Osteocyte (in vitro differentiated cells): ENCODE results near the gene CD8B. TPM values are rescaled to one million over a fixed set of nuclear protein-coding genes. Genes with fewer than 3 reads are reported as not detected.

Experiments used
- DNase-seq: peaks from one replicate; pipeline ENCODE4 v3.0.0; 2021; ENCODE audit warnings: mixed read lengths; ENCODE audit not compliant: unreplicated experiment; ENCODE audit errors: extremely low spot score
- H3K27ac Mint-ChIP-seq: one replicate; pipeline ENCODE4 v1.8.0; 2021; ENCODE audit warnings: mild to moderate bottlenecking, mixed read lengths; ENCODE audit not compliant: unreplicated experiment
- H3K27me3 Mint-ChIP-seq: one replicate; pipeline ENCODE4 v1.8.0; 2021; ENCODE audit warnings: mixed read lengths; ENCODE audit not compliant: unreplicated experiment
- H3K36me3 Mint-ChIP-seq: one replicate; pipeline ENCODE4 v1.8.0; 2021; ENCODE audit warnings: mixed read lengths; ENCODE audit not compliant: unreplicated experiment
- H3K4me1 Mint-ChIP-seq: one replicate; pipeline ENCODE4 v1.8.0; 2021; ENCODE audit warnings: mixed read lengths; ENCODE audit not compliant: unreplicated experiment
- H3K4me3 Mint-ChIP-seq: one replicate; pipeline ENCODE4 v1.8.0; 2021; ENCODE audit warnings: mild to moderate bottlenecking, moderate library complexity, mixed read lengths; ENCODE audit not compliant: unreplicated experiment
- H3K9me3 Mint-ChIP-seq: one replicate; pipeline ENCODE4 v1.8.0; 2021; ENCODE audit warnings: mixed read lengths; ENCODE audit not compliant: unreplicated experiment
- CTCF ChIP-seq: fragments of 200-600 bp; sonication (generic); IDR thresholded peaks from 2 replicates; pipeline ENCODE4 v1.5.0; 2021; ENCODE audit warnings: antibody characterized with exemption, mild to moderate bottlenecking, moderate library complexity
- total RNA-seq: library from RNA; stranded (reverse); gene quantifications from 2 replicates; pipeline ENCODE4 v1.2.1, GENCODE V29; 2021

The CD8B gene
- total RNA-seq, 1 donor from 2014 or later = not detected

GRCh38 chr2:86818114-86818801 is 43.4 kb downstream of the CD8B start:
- H3K27me3 Mint-ChIP-seq = peaks cover 49% of the 10 kb centered on the region
- no peak overlapping the region for H3K27ac Mint-ChIP-seq
- DNase-seq = no peak
- no peaks in the 10 kb centered on the region for H3K4me1 Mint-ChIP-seq
- H3K4me3 Mint-ChIP-seq = no peak overlapping the region
- H3K36me3 Mint-ChIP-seq = no peaks in the 10 kb centered on the region
- H3K9me3 Mint-ChIP-seq = peaks cover 5% of the 10 kb centered on the region
- TF ChIP-seq CTCF = no peak

GRCh38 chr2:86815611-86816010 is 46.1 kb downstream of the CD8B start:
- no peaks in the 10 kb centered on the region for H3K36me3 Mint-ChIP-seq
- no peak overlapping the region for H3K4me3 Mint-ChIP-seq
- TF ChIP-seq CTCF = no peak
- DNase-seq = no peak
- no peaks in the 10 kb centered on the region for H3K9me3 Mint-ChIP-seq
- H3K27me3 Mint-ChIP-seq = peaks cover 60% of the 10 kb centered on the region
- H3K4me1 Mint-ChIP-seq = no peaks in the 10 kb centered on the region
- H3K27ac Mint-ChIP-seq = no peak overlapping the region

- Mint-ChIP-seq H3K4me3 (no peak overlapping the region), H3K27me3 (peaks cover 38% of the 10 kb centered on the region), H3K9me3 (no peaks in the 10 kb centered on the region), H3K27ac (no peak overlapping the region), H3K36me3 (no peaks in the 10 kb centered on the region), H3K4me1 (peaks cover 15% of the 10 kb centered on the region)
- TF ChIP-seq CTCF = no peak
- DNase-seq = no peak
These were observed 52.1 kb downstream of the CD8B start for GRCh38 chr2:86809481-86810121.

GRCh38 chr2:86808315-86809161 is 53.1 kb downstream of the CD8B start:
- H3K9me3 Mint-ChIP-seq = no peaks in the 10 kb centered on the region
- H3K27ac Mint-ChIP-seq = no peak overlapping the region
- peak overlapping the region; percentile 86 for H3K4me3 Mint-ChIP-seq
- TF ChIP-seq CTCF = peak; percentile 92
- peaks cover 15% of the 10 kb centered on the region for H3K4me1 Mint-ChIP-seq
- no peaks in the 10 kb centered on the region for H3K36me3 Mint-ChIP-seq
- peak; percentile 95 for DNase-seq
- H3K27me3 Mint-ChIP-seq = peaks cover 41% of the 10 kb centered on the region
